GM19351 (cell line): ENCODE measurements around the gene SORCS2.
"Not testable (repeated sequence)": the region's sequence is repeated elsewhere in the genome, so short reads cannot be mapped to it uniquely, and the experiment has no call there.

Experiments used
- ATAC-seq: cut with Tn5 transposase; IDR thresholded peaks from one replicate; pipeline ENCODE4 v1.9.1; 2021; ENCODE audit warnings: mild to moderate bottlenecking, moderate library complexity; ENCODE audit not compliant: unreplicated experiment

Gene SORCS2

GRCh38 chr4:7561557-7561956 lies 369.2 kb downstream of the SORCS2 start:
- ATAC-seq, result no peak

GRCh38 chr4:7564242-7564641 lies 371.9 kb downstream of the SORCS2 start:
- no peak for ATAC-seq

GRCh38 chr4:7565483-7565882 lies 373.1 kb downstream of the SORCS2 start:
- no peak for ATAC-seq

- no peak for ATAC-seq
Observed at GRCh38 chr4:7569810-7570783, 377.8 kb downstream of the SORCS2 start.

- ATAC-seq, result no peak
Observed at GRCh38 chr4:7571001-7571400, 378.7 kb downstream of the SORCS2 start.

GRCh38 chr4:7571701-7572100 lies 379.4 kb downstream of the SORCS2 start:
- ATAC-seq, result no peak

- ATAC-seq, result no peak
Observed at GRCh38 chr4:7572894-7573293, 380.6 kb downstream of the SORCS2 start.

GRCh38 chr4:7573576-7574091 lies 381.3 kb downstream of the SORCS2 start:
- ATAC-seq, result no peak

GRCh38 chr4:7574287-7575014 lies 382.1 kb downstream of the SORCS2 start:
- ATAC-seq, result no peak

- no peak for ATAC-seq
Observed at GRCh38 chr4:7575426-7575825, 383.1 kb downstream of the SORCS2 start.

- ATAC-seq, result not testable (repeated sequence)
Observed at GRCh38 chr4:7577361-7578039, 385.2 kb downstream of the SORCS2 start.

GRCh38 chr4:7581477-7581876 lies 389.1 kb downstream of the SORCS2 start:
- ATAC-seq, result no peak

- no peak for ATAC-seq
Observed at GRCh38 chr4:7582313-7583097, 390.2 kb downstream of the SORCS2 start.

- no peak for ATAC-seq
Observed at GRCh38 chr4:7584098-7584497, 391.8 kb downstream of the SORCS2 start.

- ATAC-seq, result no peak
Observed at GRCh38 chr4:7584606-7585159, 392.3 kb downstream of the SORCS2 start.

GRCh38 chr4:7585768-7586167 lies 393.4 kb downstream of the SORCS2 start:
- ATAC-seq, result no peak

GRCh38 chr4:7587433-7588405 lies 395.4 kb downstream of the SORCS2 start:
- ATAC-seq, result no peak

- ATAC-seq, result no peak
Observed at GRCh38 chr4:7590189-7590588, 397.9 kb downstream of the SORCS2 start.

- ATAC-seq, result no peak
Observed at GRCh38 chr4:7590899-7591298, 398.6 kb downstream of the SORCS2 start.
